Fibroblast of lung (primary cell): ENCODE measurements around the gene KRTAP4-12.
"Not testable (repeated sequence)": the region's sequence is repeated elsewhere in the genome, so short reads cannot be mapped to it uniquely, and the experiment has no call there.

Source experiments
- EZH2 ChIP-seq: IDR thresholded peaks from 2 replicates; pipeline ENCODE4 v1.5.1; 2012; ENCODE audit warnings: low read length, control low read depth, mild to moderate bottlenecking; ENCODE audit errors: missing control alignments
- TF ChIP-seq, protein P1 (sequence below), 2 donors: IDR thresholded peaks in 1 of 2; conservative IDR thresholded peaks in 1 of 2; 1 replicate in 1 of 2; 2 replicates in 1 of 2; pipeline ENCODE4 v1.5.1; 2011 to 2012; ENCODE audit warnings: low read length in 2 of 2, control low read depth in 1 of 2, inconsistent platforms in 1 of 2, low read depth in 1 of 2, mild to moderate bottlenecking in 1 of 2

GRCh38 chr17:41119696-41120690 is 4.0 kb downstream of the KRTAP4-12 start:
- not testable (repeated sequence) for TF ChIP-seq EZH2
- TF ChIP-seq, protein P1, sequence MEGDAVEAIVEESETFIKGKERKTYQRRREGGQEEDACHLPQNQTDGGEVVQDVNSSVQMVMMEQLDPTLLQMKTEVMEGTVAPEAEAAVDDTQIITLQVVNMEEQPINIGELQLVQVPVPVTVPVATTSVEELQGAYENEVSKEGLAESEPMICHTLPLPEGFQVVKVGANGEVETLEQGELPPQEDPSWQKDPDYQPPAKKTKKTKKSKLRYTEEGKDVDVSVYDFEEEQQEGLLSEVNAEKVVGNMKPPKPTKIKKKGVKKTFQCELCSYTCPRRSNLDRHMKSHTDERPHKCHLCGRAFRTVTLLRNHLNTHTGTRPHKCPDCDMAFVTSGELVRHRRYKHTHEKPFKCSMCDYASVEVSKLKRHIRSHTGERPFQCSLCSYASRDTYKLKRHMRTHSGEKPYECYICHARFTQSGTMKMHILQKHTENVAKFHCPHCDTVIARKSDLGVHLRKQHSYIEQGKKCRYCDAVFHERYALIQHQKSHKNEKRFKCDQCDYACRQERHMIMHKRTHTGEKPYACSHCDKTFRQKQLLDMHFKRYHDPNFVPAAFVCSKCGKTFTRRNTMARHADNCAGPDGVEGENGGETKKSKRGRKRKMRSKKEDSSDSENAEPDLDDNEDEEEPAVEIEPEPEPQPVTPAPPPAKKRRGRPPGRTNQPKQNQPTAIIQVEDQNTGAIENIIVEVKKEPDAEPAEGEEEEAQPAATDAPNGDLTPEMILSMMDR (conservative IDR thresholded peaks at IDR 0.05 in 1 of 2, IDR thresholded peaks at IDR 0.05 in 1 of 2; ENCODE audit: low read depth in 1 of 2, low read length in 2 of 2), result not testable (repeated sequence)
